Cardiac fibroblast (primary cell): ENCODE data around the gene INSRR.

Experiments
- DNase-seq, 2 donors: peaks; one replicate each; pipeline versions ENCODE4 v3.0.0 to v3.0.0-alpha.2; 2010; ENCODE audit warnings: low read depth in 2 of 2
- H3K4me3 ChIP-seq, 2 donors: replicated peaks in 1 of 2; 1 replicate in 1 of 2; 2 replicates in 1 of 2; pipeline ENCODE4 v1.5.1; 2011; ENCODE audit warnings: low read depth in 2 of 2, low read length in 2 of 2, mild to moderate bottlenecking in 2 of 2, moderate library complexity in 1 of 2
- TF ChIP-seq, protein P1 (sequence below): IDR thresholded peaks from one replicate; pipeline ENCODE4 v1.5.1; 2011; ENCODE audit warnings: low read depth, mild to moderate bottlenecking, low read length, inconsistent platforms

The INSRR gene

DNA sequence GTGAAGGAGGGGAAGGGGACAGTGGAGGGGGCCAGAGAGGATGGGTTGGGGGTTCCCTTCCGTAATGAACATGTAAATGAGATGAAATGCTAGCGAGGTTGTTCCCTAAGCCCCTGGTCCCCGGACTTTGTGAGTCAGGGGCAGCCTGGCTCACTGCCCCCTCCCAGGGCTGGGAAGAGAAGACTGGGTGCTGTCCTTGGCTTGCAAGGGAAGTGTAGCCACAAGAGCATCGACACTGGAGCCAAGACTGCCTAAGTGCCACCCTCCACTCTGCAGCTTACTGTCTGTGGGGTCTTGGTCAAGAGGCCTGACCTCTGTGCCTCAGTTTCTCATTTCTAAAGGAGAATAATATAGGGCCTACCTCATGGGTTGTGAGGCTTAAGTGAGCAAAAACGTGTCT lies 35.1 kb upstream of the INSRR start:
- TF ChIP-seq, protein P1, sequence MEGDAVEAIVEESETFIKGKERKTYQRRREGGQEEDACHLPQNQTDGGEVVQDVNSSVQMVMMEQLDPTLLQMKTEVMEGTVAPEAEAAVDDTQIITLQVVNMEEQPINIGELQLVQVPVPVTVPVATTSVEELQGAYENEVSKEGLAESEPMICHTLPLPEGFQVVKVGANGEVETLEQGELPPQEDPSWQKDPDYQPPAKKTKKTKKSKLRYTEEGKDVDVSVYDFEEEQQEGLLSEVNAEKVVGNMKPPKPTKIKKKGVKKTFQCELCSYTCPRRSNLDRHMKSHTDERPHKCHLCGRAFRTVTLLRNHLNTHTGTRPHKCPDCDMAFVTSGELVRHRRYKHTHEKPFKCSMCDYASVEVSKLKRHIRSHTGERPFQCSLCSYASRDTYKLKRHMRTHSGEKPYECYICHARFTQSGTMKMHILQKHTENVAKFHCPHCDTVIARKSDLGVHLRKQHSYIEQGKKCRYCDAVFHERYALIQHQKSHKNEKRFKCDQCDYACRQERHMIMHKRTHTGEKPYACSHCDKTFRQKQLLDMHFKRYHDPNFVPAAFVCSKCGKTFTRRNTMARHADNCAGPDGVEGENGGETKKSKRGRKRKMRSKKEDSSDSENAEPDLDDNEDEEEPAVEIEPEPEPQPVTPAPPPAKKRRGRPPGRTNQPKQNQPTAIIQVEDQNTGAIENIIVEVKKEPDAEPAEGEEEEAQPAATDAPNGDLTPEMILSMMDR = no peak
- H3K4me3 ChIP-seq = peak overlapping the region; percentile 59 to 68
- DNase-seq = peak in 1 of 2 donors; percentile 32

DNA sequence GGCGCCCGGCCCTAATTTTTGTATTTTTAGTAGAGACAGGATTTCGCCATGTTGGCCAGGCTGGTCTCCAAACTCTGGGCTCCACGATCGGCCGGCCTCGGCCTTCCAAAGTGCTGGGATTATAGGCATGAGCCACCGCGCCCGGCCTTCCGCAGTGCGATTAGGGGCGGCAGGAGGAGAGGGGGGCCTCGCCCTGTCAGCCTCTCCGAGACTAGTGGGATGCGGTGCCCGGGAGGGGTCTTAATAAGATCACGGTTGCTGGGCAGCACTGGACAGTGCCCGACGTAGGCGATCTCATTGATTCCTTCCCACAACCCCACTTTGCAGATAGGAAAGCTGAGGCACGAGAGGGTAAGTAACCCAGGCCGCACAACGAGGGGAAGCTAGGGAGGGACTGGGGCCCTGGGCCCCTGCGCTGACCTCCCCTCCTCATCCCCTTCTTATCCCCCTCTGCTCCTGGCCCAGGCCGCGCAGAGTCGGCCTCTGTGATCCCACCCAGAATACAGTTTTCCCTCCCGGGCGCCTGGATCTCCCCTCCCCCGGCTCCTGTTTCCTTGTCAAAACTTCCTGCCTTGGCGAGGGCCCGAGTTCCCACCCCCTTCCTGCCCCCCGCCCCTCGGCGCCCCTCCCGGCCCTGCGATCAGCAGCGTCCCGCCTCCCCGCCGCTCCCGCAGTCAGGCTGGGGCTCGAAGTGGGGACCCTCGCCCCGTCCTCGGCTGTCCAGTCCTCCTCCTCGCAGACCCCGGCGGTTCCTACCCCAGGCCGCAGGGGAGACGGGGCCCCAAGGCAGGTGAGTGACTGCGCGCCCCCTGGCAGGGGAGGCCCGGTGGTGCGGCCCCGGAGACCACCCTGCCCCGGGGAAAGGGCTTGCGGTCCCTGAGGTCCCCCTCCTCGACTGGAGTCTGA lies 34.4 kb upstream of the INSRR start, which contains the start of gene PEAR1:
PEAR1 (plus strand) TSS at position 671 of the 906 bp plus-strand sequence. CDS start 10,209 bp downstream, outside the sequence.
- TF ChIP-seq, protein P1 = no peak
- peak; percentile 44 to 70 for DNase-seq
- peak within 1 kb of the TSS; percentile 59 to 68 for H3K4me3 ChIP-seq

DNA sequence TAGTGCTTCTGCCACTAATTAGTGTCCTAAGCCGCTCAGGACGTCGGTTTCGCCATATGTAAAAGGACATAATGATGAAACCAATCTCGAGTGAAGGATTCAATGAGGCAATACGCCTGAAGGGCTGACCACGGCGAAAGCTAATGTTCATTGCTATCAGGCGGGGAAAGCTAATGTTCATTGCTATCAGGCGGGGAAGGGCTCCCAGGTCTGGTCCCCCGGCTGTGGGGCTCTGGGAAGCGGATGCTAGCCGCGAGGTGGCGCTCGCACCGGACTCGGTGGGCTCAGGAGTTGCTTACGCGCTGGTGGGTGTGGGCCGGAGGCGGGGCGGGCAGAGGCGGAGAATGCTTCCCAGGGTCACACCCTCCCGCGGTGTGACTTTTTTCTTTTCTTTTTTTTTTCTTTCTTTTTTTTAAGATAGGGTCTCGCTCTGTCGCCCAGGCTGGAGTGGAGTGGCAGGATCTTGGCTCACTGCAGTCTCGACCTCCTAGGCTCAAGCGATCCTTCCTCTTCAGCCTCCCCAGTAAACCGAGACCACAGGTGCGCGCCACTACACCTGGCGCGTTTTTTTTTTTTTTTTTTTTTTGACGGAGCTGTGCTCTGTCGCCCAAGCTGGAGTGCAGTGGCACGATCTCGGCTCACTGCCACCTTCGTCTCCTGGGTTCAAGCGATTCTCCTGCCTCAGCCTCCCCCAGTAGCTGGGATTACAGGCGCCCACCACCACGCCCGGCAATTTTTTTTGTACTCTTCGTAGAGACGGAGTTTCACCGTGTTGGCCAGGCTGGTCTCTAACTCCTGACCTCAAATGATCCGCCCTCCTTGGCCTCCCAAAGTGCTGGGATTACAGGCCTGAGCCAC lies 33.5 kb upstream of the INSRR start:
- H3K4me3 ChIP-seq = peak overlapping the region; percentile 22 to 30
- TF ChIP-seq, protein P1 = peak; percentile 84
- peak; percentile 90 to 95 for DNase-seq

DNA sequence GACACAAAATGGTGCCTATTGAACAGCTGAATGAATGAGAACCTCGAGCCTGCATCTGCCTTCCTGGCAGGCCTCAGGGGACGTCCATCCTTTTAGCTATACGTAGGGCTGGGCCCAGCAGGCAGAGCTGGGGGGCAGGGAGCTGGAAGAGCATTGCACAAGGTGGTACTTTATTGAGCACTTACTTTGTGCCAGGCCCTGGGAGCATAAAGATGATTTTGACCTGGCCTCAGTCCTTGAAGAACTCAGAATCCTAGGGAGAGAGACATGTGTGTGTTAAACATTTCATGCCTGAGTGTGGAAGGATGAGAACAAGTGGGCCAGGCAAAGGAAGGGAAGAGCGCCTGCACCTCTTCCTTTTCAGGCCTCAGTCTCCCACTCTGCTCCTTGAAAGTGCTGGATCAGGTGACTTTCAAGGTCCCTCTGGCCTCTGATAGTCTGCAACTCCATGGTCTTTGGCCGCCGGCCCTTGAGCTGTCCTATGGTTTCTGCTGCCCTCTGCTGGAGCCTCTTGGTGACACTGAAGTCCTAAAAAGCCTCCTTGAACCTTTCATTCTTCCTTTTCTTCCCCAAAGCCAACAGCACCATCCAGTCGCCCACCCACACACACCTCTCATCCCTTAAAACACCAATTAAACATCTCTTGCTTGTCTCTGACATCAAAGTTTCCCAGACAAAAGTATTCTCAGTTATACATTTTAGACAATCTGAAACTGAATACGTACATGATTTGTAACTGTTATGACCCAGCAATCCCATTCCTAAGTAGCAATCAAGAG lies 31.1 kb upstream of the INSRR start:
- no peak overlapping the region for H3K4me3 ChIP-seq
- TF ChIP-seq, protein P1 = peak; percentile 83
- DNase-seq = peak; percentile 89

DNA sequence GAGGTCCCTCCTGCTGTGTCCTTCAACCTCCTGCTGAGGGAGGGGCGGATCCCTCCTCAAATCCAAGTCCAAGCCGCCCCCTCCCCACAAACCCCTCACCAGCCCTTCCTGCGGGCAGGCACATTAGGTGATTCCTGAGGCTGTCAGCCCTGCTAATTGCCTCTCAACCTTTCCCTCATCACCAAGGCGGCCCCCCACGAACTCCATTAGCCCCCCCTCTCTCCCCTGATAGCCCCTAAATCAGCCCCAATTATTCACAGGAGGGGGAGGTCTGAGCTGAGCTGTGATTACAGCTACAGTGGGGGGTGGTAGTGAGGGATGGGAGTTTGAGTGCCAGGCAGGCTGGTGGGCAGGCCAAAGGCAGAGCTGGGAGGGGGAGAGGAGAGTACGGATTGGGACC lies 28.8 kb upstream of the INSRR start:
- no peak for DNase-seq
- TF ChIP-seq, protein P1 = no peak
- no peak overlapping the region for H3K4me3 ChIP-seq

- DNase-seq = no peak
- no peak overlapping the region for H3K4me3 ChIP-seq
- TF ChIP-seq, protein P1 = no peak
Observed at GRCh38 chr1:156887317-156887716, 28.4 kb upstream of the INSRR start.
